SK-N-DZ (cell line): ENCODE results near the gene LTBP3.
"Not testable (repeated sequence)": the region's sequence is repeated elsewhere in the genome, so short reads cannot be mapped to it uniquely, and the experiment has no call there.

Source experiments
- DNase-seq: peaks from one replicate; pipeline ENCODE4 v3.0.0-alpha.2; 2015; ENCODE audit warnings: low spot score

Gene LTBP3

DNA sequence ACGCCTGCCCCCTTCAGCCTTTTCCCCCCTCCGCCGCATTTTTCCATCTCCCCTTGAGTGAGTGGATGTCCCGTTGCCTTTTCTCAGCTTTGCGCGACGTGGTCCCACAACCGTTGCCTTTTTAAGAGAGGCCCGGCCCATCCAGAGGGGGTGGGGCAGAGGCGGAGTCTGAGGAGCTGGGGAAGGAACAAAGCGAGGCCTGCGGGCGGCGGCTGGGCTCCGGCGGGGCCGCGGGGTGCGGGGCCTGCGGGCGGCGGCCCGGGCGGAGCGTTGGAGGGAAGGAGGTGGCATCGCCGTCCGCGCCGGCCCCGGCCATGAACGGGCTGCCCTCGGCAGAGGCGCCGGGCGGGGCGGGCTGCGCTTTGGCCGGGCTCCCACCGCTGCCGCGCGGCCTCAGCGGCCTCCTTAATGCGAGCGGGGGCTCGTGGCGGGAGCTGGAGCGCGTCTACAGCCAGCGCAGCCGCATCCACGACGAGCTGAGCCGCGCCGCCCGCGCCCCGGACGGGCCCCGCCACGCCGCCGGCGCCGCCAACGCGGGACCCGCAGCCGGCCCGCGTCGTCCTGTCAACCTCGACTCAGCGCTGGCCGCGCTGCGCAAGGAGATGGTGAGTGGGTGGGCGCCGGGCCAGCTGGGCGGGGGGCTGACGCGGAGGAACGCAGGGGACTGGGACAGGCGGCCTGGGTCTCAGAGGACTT lies 14.3 kb upstream of the LTBP3 start, which contains the start of gene FAM89B:
Gene FAM89B (plus strand): TSS at position 183 of the 696 bp plus-strand sequence. CDS start 132 bp downstream, at position 315.
- DNase-seq = peak; percentile 88

GRCh38 chr11:65571940-65572339 lies 13.8 kb upstream of the LTBP3 start:
- DNase-seq = peak; percentile 68

DNA sequence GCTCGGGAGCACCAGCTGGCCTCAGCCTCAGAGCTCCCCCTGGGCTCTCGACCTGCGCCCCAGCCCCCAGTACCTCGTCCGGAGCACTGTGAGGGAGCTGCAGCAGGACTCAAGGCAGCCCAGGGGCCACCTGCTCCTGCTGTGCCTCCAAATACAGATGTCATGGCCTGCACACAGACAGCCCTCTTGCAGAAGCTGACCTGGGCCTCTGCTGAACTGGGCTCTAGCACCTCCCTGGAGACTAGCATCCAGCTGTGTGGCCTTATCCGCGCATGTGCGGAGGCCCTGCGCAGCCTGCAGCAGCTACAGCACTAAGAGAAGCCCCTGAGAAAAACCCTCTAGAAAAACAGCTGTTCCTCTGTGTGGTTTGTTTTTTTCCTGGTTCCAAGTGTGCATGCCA lies 13.3 kb upstream of the LTBP3 start:
- DNase-seq = no peak

GRCh38 chr11:65569973-65570918 lies 12.1 kb upstream of the LTBP3 start, which contains the start of gene ZNRD2:
ZNRD2 (plus strand) TSS chr11:65570477; CDS start chr11:65570492, 15 bp downstream.
- peak; percentile 98 for DNase-seq

DNA sequence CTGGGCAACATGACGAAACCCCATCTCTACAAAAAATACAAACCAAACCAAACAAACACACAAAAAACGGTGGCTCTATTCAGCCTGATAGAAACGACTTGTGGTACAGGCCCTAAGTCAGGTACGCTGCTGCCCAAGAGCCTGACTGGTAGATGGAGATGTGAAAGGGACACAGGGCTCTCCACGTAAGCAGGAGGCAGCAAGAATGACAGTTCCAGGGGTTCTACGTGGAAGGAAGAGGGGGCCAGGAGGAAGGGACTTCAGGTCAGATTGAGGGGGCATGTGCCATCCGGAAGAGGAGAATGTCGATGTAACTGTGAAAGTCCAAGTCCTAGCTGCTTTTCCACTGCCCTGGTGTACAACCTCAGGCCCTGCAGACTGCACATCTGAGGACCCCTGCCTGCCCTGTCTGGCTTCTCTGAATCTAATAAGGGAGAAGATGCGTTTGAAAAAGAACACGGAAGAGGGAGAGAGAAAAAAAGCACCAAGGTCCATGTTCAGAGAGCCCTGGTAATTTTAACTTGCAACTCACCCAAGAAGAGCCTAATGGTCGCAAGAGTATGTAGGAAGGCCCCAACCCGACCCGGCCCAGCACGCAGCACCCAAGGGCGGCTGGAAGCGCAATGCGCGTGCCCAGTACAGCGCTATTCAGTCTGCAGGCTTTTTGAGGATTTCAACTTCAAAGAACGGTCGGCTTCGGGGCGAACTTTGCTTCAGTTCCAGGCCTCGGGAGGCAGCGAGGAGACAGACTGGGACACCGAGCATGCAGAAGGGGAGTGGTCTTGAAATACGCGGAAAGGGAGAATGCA lies 11.2 kb upstream of the LTBP3 start:
- no peak for DNase-seq

DNA sequence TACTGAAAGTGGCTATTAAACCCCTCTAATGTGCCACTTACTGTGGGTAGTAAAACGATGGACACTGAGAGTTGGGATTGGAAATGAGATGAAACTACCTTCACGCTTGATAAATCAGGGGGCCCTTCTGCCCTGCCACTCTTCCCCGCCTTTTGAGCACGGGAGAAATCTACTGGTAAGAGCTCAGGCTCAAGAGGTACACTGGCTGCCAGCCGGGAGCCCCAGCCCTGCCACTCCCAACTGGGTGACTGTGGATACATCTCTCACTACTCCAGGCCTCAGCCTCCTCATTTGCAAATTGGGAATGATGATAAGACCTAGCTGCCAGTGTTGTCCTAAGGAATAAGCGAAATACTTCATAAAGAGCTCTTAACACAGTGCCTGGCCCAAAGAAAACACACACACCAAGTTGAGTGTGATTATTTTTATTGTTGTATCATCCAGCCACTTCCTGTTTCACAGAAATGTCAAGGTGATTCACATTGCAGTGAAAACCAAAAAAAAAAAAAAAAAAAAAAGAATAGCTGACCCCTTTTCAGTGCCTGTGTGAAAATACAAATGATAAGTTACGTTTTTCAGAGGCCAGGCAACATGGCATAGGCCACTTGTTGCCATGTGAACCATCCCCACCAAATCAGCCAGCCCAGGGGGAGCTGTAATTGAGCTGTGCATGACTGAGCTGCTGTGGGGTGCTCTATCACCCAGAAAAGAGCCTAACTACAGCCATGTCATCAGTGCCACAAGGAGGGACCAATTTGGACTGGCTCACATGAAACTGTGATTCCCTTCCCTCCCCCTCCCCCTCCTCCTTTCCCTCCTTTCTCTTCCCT lies 7.7 kb upstream of the LTBP3 start:
- DNase-seq = no peak

- DNase-seq = not testable (repeated sequence)
Observed at GRCh38 chr11:65564879-65565559, 6.9 kb upstream of the LTBP3 start.

DNA sequence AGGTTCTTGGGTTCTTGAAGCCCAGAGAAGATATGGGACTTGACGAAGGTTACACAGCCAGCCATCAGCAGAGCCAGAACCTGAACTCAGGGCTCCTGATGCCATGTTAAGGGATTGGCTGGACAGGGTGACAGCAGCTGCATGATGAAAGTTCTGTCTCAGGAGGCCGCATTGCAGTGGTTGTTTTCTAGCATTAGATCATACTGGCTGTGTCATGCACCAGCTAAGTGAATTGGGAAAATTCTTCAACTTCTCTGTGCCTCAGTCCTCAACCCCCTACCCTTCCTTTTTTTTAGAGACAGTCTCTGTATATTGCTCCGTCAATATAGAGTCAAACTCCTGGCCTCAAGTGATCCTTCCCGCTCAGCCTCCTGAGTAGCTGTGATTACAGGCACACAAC lies 5.4 kb upstream of the LTBP3 start:
- DNase-seq = no peak

- DNase-seq = no peak
Observed at GRCh38 chr11:65562788-65563187, 4.6 kb upstream of the LTBP3 start.

DNA sequence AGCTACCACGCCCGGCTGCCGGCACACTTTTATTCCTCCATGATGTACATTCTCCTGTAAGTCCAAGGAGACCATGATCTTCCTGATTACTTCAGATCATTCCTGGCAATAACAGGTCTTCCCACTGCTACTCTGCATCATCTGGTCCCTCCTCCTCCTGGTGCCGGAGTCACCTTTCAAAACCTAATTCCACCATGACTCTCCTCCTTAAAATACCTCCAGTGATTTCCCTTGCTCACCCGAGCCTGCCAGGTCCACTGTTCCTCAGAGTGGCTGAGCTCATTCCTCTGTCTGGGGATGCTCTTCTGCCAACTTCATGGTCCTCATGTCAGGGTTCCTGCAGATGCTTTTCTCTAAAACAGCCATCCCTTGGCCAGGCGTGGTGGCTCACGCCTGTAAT lies 3.9 kb upstream of the LTBP3 start:
- no peak for DNase-seq

DNA sequence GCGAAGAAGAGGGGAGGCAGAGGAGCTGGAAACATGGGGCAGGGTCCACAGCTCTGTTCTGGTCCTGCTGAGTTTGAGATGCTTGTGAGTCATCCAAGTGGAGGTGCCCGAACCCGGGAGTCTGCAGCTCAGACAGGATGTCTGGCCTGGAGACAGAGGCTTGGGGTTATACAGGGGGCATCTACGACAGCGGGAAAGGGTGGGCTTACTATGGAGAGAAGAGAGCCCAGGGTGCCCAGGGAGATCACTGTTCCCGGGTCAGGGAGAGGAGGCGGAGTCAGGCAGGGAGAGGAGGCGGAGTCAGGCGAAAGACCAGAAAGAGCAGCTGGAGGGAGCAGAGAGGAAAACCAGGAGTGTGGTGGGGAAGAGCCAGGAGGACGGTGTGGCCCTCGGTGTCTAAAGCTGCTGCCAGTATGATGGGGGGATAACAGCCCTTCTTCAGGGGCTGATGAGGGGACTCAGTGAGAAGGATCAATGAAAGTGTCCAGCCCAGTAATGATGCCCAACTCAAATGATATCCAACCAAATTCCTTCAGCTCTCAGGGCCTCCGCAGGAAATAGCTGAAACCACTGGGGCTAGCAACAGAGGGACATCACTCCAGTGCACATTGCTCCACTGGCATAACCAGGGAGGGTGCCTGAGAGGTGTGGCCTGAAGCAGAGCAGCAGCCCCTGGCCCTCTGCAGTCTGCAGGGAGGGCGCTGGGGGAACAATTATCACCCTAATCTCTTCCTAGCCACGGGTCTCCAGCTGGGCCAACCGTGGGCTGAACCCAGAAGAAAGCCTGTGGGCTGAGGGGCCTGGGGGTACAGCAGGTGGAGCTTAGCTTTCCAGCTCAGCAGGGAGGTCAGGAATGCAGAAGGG lies 2.6 kb upstream of the LTBP3 start:
- peak; percentile 83 for DNase-seq

- DNase-seq = no peak
Observed at GRCh38 chr11:65559951-65560537, 1.9 kb upstream of the LTBP3 start.

DNA sequence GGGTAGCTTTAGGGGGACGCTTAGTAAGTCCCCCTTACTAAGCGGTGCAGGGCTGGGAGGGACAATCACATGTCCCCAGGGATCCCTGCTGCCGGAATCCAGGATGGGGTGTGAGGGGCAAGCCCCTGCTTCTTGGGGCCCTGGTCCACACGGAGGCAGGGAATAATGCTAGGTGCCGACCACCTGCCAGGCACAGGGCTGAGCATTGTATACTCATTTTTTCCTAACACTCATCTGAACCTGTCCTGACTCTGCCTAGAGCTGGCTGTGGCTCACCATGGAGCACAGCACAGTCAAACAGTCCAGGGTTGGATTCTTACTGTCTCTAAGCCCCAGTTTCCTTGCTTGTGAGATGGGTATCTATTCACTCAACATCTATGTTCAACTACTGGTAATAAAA lies 1.4 kb upstream of the LTBP3 start:
- DNase-seq = no peak

- DNase-seq = no peak
Observed at GRCh38 chr11:65558930-65559509, 861 bp upstream of the LTBP3 start.

GRCh38 chr11:65557280-65558001 lies 718 bp downstream of the LTBP3 start:
- DNase-seq = no peak

DNA sequence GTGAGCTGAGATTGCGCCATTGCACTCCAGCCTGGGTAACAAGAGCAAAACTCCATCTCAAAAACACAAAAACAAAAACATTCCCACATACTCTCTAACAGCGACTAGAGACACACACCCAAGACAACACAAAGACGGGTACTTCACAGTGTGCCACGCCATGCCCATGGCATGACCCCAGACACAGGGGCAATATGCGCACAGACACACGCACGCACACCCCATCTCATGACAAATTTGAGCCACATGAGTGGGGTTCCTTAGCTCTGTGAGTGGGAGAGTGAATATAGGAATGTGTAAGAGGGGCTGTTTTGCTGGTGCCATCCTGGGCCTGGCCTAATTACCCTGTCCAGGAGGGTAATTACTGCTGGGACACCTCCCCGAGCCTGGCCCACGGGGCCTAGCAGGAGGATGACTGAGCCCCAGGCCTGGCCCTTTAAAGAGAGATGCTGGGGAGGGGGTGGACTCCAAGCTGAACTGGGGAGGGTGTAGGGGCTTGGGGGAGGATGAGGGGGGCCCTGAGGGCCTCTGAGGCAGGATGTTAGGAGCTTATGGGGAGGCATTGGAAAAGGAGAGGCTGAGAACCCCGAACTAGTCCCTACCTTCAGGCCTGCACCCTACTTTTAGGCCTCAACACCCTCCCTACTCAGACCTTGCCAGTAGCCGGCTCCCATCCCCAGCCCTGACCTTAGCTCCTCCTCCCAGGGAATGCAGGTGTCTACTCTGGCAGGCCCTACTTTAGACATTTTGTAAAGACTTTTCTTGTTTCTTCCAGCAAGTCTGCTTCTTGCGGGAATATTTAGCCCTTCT lies 1.5 kb downstream of the LTBP3 start:
- no peak for DNase-seq

DNA sequence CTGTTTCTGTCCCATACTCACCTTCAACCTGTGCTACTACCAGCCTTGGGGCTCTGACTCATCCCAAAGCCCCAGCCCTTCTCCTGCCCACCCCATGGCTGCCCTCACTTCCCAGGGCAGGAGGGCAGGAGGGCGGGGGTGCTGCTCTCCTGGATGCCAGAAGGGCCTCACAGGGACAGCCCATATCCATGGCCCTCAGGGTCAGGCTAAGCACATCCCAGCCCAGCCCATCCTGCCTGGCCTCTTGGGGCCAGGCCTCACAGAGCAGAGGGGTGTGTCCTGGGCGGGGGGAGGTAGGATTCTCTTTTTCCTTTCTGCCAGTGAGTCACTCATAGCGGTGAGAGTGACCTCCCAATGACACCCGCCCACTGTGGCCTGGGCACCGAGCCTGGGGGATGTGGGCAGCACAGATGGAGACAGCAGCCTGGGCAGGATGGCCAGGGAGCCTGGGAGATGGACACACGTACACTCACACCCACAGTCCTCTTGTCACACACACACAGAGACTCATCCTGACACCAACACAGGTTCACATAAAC lies 2.4 kb downstream of the LTBP3 start:
- no peak for DNase-seq
